Esophagus muscularis mucosa (tissue), 4 donors: Measurements from ENCODE around the gene UVRAG.

Experiments
- EP300 ChIP-seq: sonication (generic); formaldehyde crosslinking; IDR thresholded peaks from one replicate; pipeline ENCODE4 v1.6.1; 2017; ENCODE audit warnings: antibody characterized with exemption
- POLR2A ChIP-seq: fragments of 450-650 bp; IDR thresholded peaks from one replicate; pipeline ENCODE4 v1.6.1; 2017; ENCODE audit warnings: antibody characterized with exemption, moderate library complexity, mild to moderate bottlenecking, low read depth
- TF ChIP-seq, protein P1 (sequence below), 3 experiments: fragments of 200-600 bp in 2 of 3; fragments of 450-650 bp in 1 of 3; sonication (generic) in 2 of 3; IDR thresholded peaks; one replicate each; pipeline ENCODE4 v1.5.1; 2017 to 2019; ENCODE audit warnings: antibody characterized with exemption in 3 of 3, mild to moderate bottlenecking in 2 of 3, moderate library complexity in 1 of 3

DNA sequence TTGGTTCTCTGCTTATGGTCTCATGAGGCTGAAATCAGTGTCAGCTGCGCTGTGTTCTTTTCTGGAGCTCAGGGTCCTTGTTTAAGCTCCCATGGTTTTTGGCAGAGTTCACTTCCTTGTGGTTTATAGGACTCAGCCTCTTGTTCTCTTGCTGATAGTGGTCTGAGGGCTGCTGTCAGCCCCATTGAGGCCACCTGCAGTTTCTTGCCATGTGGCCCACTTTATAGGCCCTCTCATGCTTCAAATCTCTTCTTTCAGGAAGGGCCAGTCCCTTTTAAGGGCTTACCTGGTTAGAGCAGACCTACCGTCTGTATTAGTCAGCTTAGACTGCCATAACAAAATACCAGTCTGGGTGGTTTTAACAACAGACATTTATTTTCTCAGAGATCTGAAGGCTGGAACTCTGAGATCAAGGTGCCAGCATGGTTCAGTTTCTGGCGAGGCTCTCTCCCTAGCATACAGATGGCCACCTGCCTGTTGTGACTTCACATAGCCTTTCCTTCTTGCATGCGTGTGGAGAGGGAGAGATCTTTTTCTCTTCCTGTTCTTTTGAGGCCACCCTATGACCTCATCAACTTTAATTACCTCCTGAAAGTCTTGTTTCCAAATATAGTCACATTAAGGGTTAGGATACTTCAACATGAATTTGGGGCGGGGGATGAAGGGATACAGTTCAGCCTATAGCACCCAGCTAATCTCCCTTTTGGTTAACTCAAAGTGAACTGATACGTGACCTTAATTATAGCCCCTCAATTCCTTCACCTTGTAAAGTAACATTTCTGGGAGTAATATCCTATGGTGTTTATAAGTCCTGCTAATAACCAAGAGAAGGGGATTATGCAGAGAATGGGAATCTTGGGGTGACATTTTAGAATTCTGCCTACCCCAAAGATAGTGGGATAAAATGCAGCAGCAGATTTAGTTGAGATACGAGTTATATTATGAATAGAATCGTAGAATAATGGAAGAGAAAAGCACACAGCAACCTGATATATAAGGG lies 131.8 kb downstream of the UVRAG start:
- no peak for TF ChIP-seq POLR2A
- TF ChIP-seq, protein P1, sequence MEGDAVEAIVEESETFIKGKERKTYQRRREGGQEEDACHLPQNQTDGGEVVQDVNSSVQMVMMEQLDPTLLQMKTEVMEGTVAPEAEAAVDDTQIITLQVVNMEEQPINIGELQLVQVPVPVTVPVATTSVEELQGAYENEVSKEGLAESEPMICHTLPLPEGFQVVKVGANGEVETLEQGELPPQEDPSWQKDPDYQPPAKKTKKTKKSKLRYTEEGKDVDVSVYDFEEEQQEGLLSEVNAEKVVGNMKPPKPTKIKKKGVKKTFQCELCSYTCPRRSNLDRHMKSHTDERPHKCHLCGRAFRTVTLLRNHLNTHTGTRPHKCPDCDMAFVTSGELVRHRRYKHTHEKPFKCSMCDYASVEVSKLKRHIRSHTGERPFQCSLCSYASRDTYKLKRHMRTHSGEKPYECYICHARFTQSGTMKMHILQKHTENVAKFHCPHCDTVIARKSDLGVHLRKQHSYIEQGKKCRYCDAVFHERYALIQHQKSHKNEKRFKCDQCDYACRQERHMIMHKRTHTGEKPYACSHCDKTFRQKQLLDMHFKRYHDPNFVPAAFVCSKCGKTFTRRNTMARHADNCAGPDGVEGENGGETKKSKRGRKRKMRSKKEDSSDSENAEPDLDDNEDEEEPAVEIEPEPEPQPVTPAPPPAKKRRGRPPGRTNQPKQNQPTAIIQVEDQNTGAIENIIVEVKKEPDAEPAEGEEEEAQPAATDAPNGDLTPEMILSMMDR (IDR thresholded peaks at IDR 0.05) = no peak
- TF ChIP-seq EP300 = no peak
